GM12878 (cell line): ENCODE data around the gene RADIL. TPM values are rescaled to one million over a fixed set of nuclear protein-coding genes. Genes with fewer than 3 reads are reported as not detected.

ENCODE experiments used
- BCL3 ChIP-seq: IDR thresholded peaks from 2 replicates; pipeline ENCODE4 v1.6.1; 2011; ENCODE audit warnings: borderline replicate concordance, low read depth, mild to moderate bottlenecking, moderate library complexity, low read length; ENCODE audit not compliant: insufficient read depth, poor library complexity, severe bottlenecking
- CBX5 ChIP-seq: sonication (generic); IDR thresholded peaks from 2 replicates; pipeline ENCODE4 v1.6.1; 2016; ENCODE audit warnings: low read depth, moderate library complexity, mild to moderate bottlenecking, inconsistent platforms
- EGR1 ChIP-seq, 2 experiments: IDR thresholded peaks; 1 replicate in 1 of 2; 2 replicates in 1 of 2; pipeline ENCODE4 v1.6.1; 2011 to 2012; ENCODE audit warnings: low read depth in 2 of 2, low read length in 2 of 2, borderline replicate concordance in 1 of 2, mild to moderate bottlenecking in 1 of 2, moderate library complexity in 1 of 2
- NFXL1 ChIP-seq: fragments of 450-650 bp; IDR thresholded peaks from 2 replicates; pipeline ENCODE4 v1.6.1; 2017; ENCODE audit warnings: antibody characterized with exemption, mild to moderate bottlenecking, borderline replicate concordance
- RAD21 ChIP-seq: IDR thresholded peaks from 2 replicates; pipeline ENCODE4 v1.6.1; 2011; ENCODE audit warnings: mild to moderate bottlenecking, low read depth, low read length, moderate library complexity; ENCODE audit not compliant: insufficient read depth
- RCOR1 ChIP-seq: conservative IDR thresholded peaks from 2 replicates; pipeline ENCODE4 v1.6.1; 2012; ENCODE audit warnings: low read depth, low read length, improper control_type of control experiment
- RELB ChIP-seq: fragments of 450-650 bp; IDR thresholded peaks from 2 replicates; pipeline ENCODE4 v1.6.1; 2017; ENCODE audit warnings: low read depth, mild to moderate bottlenecking, moderate library complexity
- SP1 ChIP-seq: IDR thresholded peaks from one replicate; pipeline ENCODE4 v1.6.1; 2011; ENCODE audit warnings: low read depth, low read length
- ZNF687 ChIP-seq: fragments of 450-650 bp; IDR thresholded peaks from 2 replicates; pipeline ENCODE4 v1.6.1; 2017; ENCODE audit warnings: mild to moderate bottlenecking, moderate library complexity
- ZSCAN29 ChIP-seq: fragments of 450-650 bp; IDR thresholded peaks from 2 replicates; pipeline ENCODE4 v1.6.1; 2017; ENCODE audit warnings: mild to moderate bottlenecking, moderate library complexity
- polyA plus RNA-seq, 11 experiments: library from polyadenylated mRNA; depleted of rRNA in 4 of 11; unstranded in 6 of 11; stranded (reverse) in 5 of 11; fragments of >200 nt; fragmentation: Nextera tagmentation in 4 of 11; fragmentation: Illumina TruSeq in 1 of 11; extraction: Ambion mirVana in 4 of 11; extraction: Trizol in 1 of 11; gene quantifications; 1 replicate in 1 of 11; 2 replicates in 10 of 11; pipeline versions ENCODE4 v1.2.1 to v1.2.3, GENCODE V29; 2011 to 2016; ENCODE audit warnings: inconsistent platforms in 2 of 11, missing spikeins in 2 of 11, low read depth in 1 of 11
- total RNA-seq, 4 experiments: library from RNA; depleted of rRNA in 3 of 4; stranded (reverse); fragments of >200 nt in 3 of 4; fragmentation: Illumina TruSeq in 1 of 4; extraction: Trizol in 1 of 4; gene quantifications; 2 replicates each; pipeline versions ENCODE4 v1.2.1 to v1.2.3, GENCODE V29; 2013 to 2021

RADIL gene
- total and polyA plus RNA-seq, 10 of the 15 experiments (the other 5 are each of a cell fraction or from before 2014, with no cell fraction given), result 0.05 to 0.06 TPM; not detected in 8

- TF ChIP-seq BCL3 (no peak), EGR1 (IDR thresholded peaks at IDR 0.05; ENCODE audit: borderline replicate concordance in 1 of 2, low read depth in 2 of 2, low read length in 2 of 2) (no peak), NFXL1 (no peak), ZSCAN29 (no peak), RELB (no peak), ZNF687 (no peak), RAD21 (no peak), CBX5 (no peak), SP1 (no peak), RCOR1 (no peak)
Observed at GRCh38 chr7:4841836-4842235, 41.7 kb downstream of the RADIL start (continued).
